Endothelial cell of umbilical vein (primary cell): ENCODE measurements around the gene IFITM5. TPM values are rescaled to one million over a fixed set of nuclear protein-coding genes. Genes with fewer than 3 reads are reported as not detected.

Source experiments
- BruUV-seq: library from RNA; stranded (reverse); fragments of 400-500 nt; replicated peaks from 2 replicates; lab custom pipeline; 2021; lab: Mats Ljungman, UMichigan
- CTCF ChIA-PET: fragments of 300-600, 350-600 bp; sonication (Branson Sonifier 250); formaldehyde crosslinking; loops from one replicate; lab custom pipeline; 2021; ENCODE audit warnings: antibody characterized with exemption, inconsistent platforms; lab: Charles Lee
- POLR2A ChIA-PET: fragments of 300-600, 350-600 bp; sonication (Branson Sonifier 250); formaldehyde crosslinking; loops from one replicate; lab custom pipeline; 2021; ENCODE audit warnings: antibody characterized with exemption, inconsistent platforms; lab: Charles Lee
- DNase-seq: peaks from one replicate; pipeline ENCODE4 v3.0.0-alpha.2; 2011; ENCODE audit warnings: low read depth, low spot score
- FAIRE-seq: peaks from 2 replicates; lab custom pipeline; 2011; peaks lifted over from hg19 to GRCh38; lab: Jason Lieb, UNC
- H2AFZ ChIP-seq: 2 replicates; pipeline ENCODE4 v1.6.0; 2012; ENCODE audit warnings: low read depth, low read length, control low read depth, inconsistent platforms
- H3K27ac ChIP-seq: 2 replicates; pipeline ENCODE4 v1.5.1; 2011; ENCODE audit warnings: low read depth, mild to moderate bottlenecking, control low read depth, low read length, moderate library complexity; ENCODE audit not compliant: insufficient read depth
- H3K27me3 ChIP-seq, 2 experiments: 2 replicates each; pipeline versions ENCODE4 v1.6.0 to v1.6.1; 2011; ENCODE audit warnings: low read length in 2 of 2, mixed read lengths in 1 of 2; ENCODE audit not compliant: control insufficient read depth in 2 of 2, insufficient read depth in 2 of 2
- H3K36me3 ChIP-seq, 2 experiments: 2 replicates in 1 of 2; 3 replicates in 1 of 2; pipeline ENCODE4 v1.5.1; 2011; ENCODE audit warnings: low read length in 2 of 2, mild to moderate bottlenecking in 1 of 2, moderate library complexity in 1 of 2; ENCODE audit not compliant: control insufficient read depth in 2 of 2, insufficient read depth in 2 of 2; ENCODE audit errors: extremely low read depth in 1 of 2
- H3K4me1 ChIP-seq: 3 replicates; pipeline ENCODE4 v1.5.1; 2011; ENCODE audit warnings: mild to moderate bottlenecking, low read length; ENCODE audit not compliant: control insufficient read depth, insufficient read depth; ENCODE audit errors: extremely low read depth
- H3K4me2 ChIP-seq: 2 replicates; pipeline ENCODE4 v1.6.1; 2011; ENCODE audit warnings: low read length, control low read depth, mixed read lengths; ENCODE audit not compliant: insufficient read depth
- H3K4me3 ChIP-seq, 3 experiments: fragments of 200-600 bp in 1 of 3; sonication (generic), shearing (Covaris generic) in 1 of 3; replicated peaks in 1 of 3; 2 replicates each; pipeline ENCODE4 v1.5.1; 2011 to 2016; ENCODE audit warnings: control low read depth in 3 of 3, low read length in 3 of 3, mild to moderate bottlenecking in 2 of 3, inconsistent platforms in 1 of 3, low read depth in 1 of 3, moderate library complexity in 1 of 3; ENCODE audit not compliant: insufficient read depth in 1 of 3
- H3K79me2 ChIP-seq: 2 replicates; pipeline ENCODE4 v1.6.0; 2012; ENCODE audit warnings: low read length, inconsistent platforms; ENCODE audit not compliant: control insufficient read depth, insufficient read depth
- H3K9ac ChIP-seq: replicated peaks from 2 replicates; pipeline ENCODE3; 2011; ENCODE audit warnings: low read length, control low read depth; ENCODE audit not compliant: insufficient read depth; ENCODE audit errors: extremely low read depth
- H3K9me1 ChIP-seq: replicated peaks from 3 replicates; pipeline ENCODE4 v1.6.0; 2011; ENCODE audit warnings: mild to moderate bottlenecking, low read length; ENCODE audit not compliant: control insufficient read depth, insufficient read depth; ENCODE audit errors: extremely low read depth
- H3K9me3 ChIP-seq: replicated peaks from 2 replicates; pipeline ENCODE4 v1.5.1; 2012; ENCODE audit warnings: low read length, inconsistent platforms; ENCODE audit not compliant: control insufficient read depth, insufficient read depth
- H4K20me1 ChIP-seq: replicated peaks from 2 replicates; pipeline ENCODE3; 2011; ENCODE audit warnings: mild to moderate bottlenecking, low read length; ENCODE audit not compliant: control insufficient read depth, insufficient read depth; ENCODE audit errors: extremely low read depth
- EZH2 ChIP-seq: IDR thresholded peaks from 2 replicates; pipeline ENCODE4 v1.6.1; 2012; ENCODE audit warnings: borderline replicate concordance, low read depth, mild to moderate bottlenecking, moderate library complexity, low read length, inconsistent platforms; ENCODE audit not compliant: severe bottlenecking
- FOS ChIP-seq: IDR thresholded peaks from 2 replicates; pipeline ENCODE4 v1.6.1; 2011; ENCODE audit warnings: mild to moderate bottlenecking, low read length, moderate library complexity, borderline replicate concordance; ENCODE audit not compliant: insufficient read depth
- GATA2 ChIP-seq: IDR thresholded peaks from 2 replicates; pipeline ENCODE4 v1.7.0; 2011; ENCODE audit warnings: low read depth, mild to moderate bottlenecking, moderate library complexity, mixed read lengths, low read length; ENCODE audit not compliant: insufficient read length, insufficient read depth
- JUN ChIP-seq: IDR thresholded peaks from 2 replicates; pipeline ENCODE4 v1.6.1; 2011; ENCODE audit warnings: borderline replicate concordance, low read depth; ENCODE audit not compliant: insufficient read length, insufficient read depth
- MAX ChIP-seq: IDR thresholded peaks from 2 replicates; pipeline ENCODE4 v1.6.1; 2011; ENCODE audit not compliant: insufficient read depth, insufficient read length
- MYC ChIP-seq: IDR thresholded peaks from one replicate; pipeline ENCODE4 v1.6.1; 2011; ENCODE audit warnings: mild to moderate bottlenecking, low read depth, low read length
- POLR2A ChIP-seq: IDR thresholded peaks from 2 replicates; pipeline ENCODE4 v1.6.1; 2012; ENCODE audit warnings: low read depth, mild to moderate bottlenecking, control low read depth, low read length
- POLR2AphosphoS5 ChIP-seq: IDR thresholded peaks from 2 replicates; pipeline ENCODE4 v1.6.1; 2012; ENCODE audit warnings: low read depth, mild to moderate bottlenecking, control low read depth, low read length, moderate library complexity; ENCODE audit not compliant: insufficient read depth
- dilution Hi-C: fragments of 300-500 bp; cut with MboI; formaldehyde crosslinking; loops from one replicate; pipeline ENCODE4 v1.15.0; 2019; ENCODE audit warnings: low sequenced_read_pairs; ENCODE audit not compliant: extremely low pct_ligation_motif_present
- intact Hi-C: fragments of 100-400 bp; cut with micrococcal nuclease; formaldehyde crosslinking; loops from one replicate; pipeline ENCODE4 v1.10.0; 2022
- polyA plus RNA-seq, 4 experiments: library from polyadenylated mRNA; depleted of rRNA in 3 of 4; stranded (reverse) in 3 of 4; unstranded in 1 of 4; fragments of >200 nt; gene quantifications; 2 replicates each; pipeline versions ENCODE4 v1.2.1 to v1.2.3, GENCODE V29; 2011 to 2012; ENCODE audit warnings: missing spikeins in 1 of 4
- total RNA-seq: library from RNA; stranded (reverse); gene quantifications from 2 replicates; pipeline ENCODE4 v1.2.3, GENCODE V29; 2021
- TF ChIP-seq, protein P1 (sequence below), 2 donors: IDR thresholded peaks; 1 replicate in 1 of 2; 2 replicates in 1 of 2; pipeline ENCODE4 v1.5.1; 2011; ENCODE audit warnings: low read length in 2 of 2, mild to moderate bottlenecking in 2 of 2, moderate library complexity in 2 of 2, control low read depth in 1 of 2, inconsistent platforms in 1 of 2, low read depth in 1 of 2; ENCODE audit not compliant: insufficient read depth in 1 of 2; ENCODE audit errors: extremely low read depth in 1 of 2

IFITM5 gene
- total and polyA plus RNA-seq, 2 donors (not counting 3 experiments of a cell fraction or from before 2014, with no cell fraction given): not detected

- Histone ChIP-seq H4K20me1 (no peaks in the 10 kb centered on the region), H3K36me3 (no peaks in the 10 kb centered on the region), H3K4me2 (no peak overlapping the region), H3K9ac (no peak overlapping the region), H3K27me3 (peaks cover 11 to 12% of the 10 kb centered on the region in 2 experiments), H3K9me3 (no peaks in the 10 kb centered on the region), H3K4me1 (no peaks in the 10 kb centered on the region), H3K9me1 (no peaks in the 10 kb centered on the region), H2AFZ (no peak overlapping the region), H3K79me2 (no peaks in the 10 kb centered on the region), H3K27ac (no peak overlapping the region), H3K4me3 (no peak overlapping the region)
- DNase-seq (no peak), FAIRE-seq (no peak)
- intact Hi-C loops (no loop called here), dilution Hi-C loops (no loop called here)
- ChIA-PET POLR2A (no interaction called here), CTCF (interaction anchor here (0.9 to 2.6 kb wide), 2 partner anchors 12 to 20 kb away, joined by 3 to 10 read pairs; no protein-coding TSS in a partner anchor)
- TF ChIP-seq, protein P1, sequence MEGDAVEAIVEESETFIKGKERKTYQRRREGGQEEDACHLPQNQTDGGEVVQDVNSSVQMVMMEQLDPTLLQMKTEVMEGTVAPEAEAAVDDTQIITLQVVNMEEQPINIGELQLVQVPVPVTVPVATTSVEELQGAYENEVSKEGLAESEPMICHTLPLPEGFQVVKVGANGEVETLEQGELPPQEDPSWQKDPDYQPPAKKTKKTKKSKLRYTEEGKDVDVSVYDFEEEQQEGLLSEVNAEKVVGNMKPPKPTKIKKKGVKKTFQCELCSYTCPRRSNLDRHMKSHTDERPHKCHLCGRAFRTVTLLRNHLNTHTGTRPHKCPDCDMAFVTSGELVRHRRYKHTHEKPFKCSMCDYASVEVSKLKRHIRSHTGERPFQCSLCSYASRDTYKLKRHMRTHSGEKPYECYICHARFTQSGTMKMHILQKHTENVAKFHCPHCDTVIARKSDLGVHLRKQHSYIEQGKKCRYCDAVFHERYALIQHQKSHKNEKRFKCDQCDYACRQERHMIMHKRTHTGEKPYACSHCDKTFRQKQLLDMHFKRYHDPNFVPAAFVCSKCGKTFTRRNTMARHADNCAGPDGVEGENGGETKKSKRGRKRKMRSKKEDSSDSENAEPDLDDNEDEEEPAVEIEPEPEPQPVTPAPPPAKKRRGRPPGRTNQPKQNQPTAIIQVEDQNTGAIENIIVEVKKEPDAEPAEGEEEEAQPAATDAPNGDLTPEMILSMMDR (IDR thresholded peaks at IDR 0.05; ENCODE audit: extremely low read depth in 1 of 2, insufficient read depth in 1 of 2, low read depth in 1 of 2, low read length in 2 of 2): no peak
- TF ChIP-seq MYC: no peak
- TF ChIP-seq JUN: no peak
- no peak for TF ChIP-seq POLR2AphosphoS5
- TF ChIP-seq GATA2: no peak
- TF ChIP-seq FOS: no peak
- no peak for TF ChIP-seq POLR2A
- no peak for TF ChIP-seq MAX
- no peak for TF ChIP-seq EZH2
- no TSS peak for BruUV-seq
Observed at GRCh38 chr11:270451-271318, 28.6 kb downstream of the IFITM5 start.
